Myocyte (in vitro differentiated cells): Measurements from ENCODE around the gene DENND2A. TPM values are rescaled to one million over a fixed set of nuclear protein-coding genes. Genes with fewer than 3 reads are reported as not detected.
"Not testable (repeated sequence)": the region's sequence is repeated elsewhere in the genome, so short reads cannot be mapped to it uniquely, and the experiment has no call there.

Source experiments
- DNase-seq: peaks from one replicate; pipeline ENCODE4 v3.0.0-alpha.2; 2012; ENCODE audit warnings: low read depth
- total RNA-seq: library from RNA; depleted of rRNA; stranded (reverse); fragments of >200 nt; gene quantifications from 2 replicates; pipeline ENCODE4 v1.2.3, GENCODE V29; 2014

Gene DENND2A
- total RNA-seq, 1 donor from 2014 or later = 0.05 TPM

- DNase-seq = no peak
Measured at GRCh38 chr7:140621401-140622021, 19.1 kb downstream of the DENND2A start.

- not testable (repeated sequence) for DNase-seq
Measured at GRCh38 chr7:140619915-140620510, 20.6 kb downstream of the DENND2A start.

DNA sequence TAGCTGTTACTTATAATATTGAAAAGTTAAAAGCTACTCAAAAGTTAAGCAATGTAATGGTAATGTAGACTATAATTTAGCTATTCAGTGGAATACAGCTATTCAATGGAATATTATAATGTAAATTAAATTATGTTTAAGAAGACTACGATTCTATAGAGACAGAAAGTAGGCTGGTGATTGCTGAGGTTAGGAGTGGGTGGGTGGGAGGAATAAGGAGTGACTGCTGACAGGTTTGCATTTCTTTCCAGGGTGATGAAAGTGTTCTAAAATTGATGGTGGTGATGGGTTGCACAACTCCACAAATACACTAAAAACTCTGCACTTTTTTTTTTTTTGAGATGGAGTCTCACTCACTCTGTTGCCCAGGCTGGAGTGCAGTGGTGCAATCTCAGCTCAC lies 21.4 kb downstream of the DENND2A start:
- no peak for DNase-seq

DNA sequence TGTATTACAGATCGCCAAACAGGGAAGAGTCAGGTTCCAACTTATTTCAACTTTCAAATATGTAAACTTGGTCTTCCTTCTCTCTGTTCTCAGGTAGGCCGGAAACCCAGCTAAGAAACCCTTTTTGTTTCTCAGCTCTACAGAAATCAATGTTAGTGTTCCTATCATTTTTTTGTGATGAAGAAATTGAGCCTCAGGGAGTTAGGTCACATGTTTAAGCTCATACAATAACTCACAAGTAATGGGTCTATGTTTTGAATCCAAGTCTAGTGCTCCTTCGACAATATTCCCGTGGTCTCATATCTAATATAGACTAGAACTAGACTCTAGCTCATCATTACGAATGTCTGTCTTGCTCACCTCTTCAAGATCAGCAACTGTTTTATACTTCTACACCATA lies 22.3 kb downstream of the DENND2A start:
- no peak for DNase-seq

DNA sequence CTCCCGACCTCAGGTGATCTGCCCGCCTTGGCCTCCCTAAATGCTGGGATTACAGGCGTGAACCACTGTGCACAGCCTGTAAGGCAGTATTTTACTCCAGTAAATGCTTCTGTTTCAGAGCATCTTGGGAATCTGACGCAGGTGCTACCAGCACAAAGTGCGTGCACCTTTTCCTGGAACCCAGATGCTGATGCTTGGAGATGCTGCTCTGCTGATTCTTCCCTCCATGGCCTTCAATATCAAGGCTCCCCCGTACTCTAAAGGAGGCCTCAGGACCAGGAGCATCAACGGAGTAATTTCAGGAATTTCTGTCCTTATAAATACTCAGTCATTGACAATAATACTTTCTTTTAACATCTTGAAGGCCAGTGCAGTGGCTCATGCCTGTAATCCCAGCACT lies 23.5 kb downstream of the DENND2A start:
- DNase-seq = no peak

- no peak for DNase-seq
Measured at GRCh38 chr7:140616328-140616727, 24.3 kb downstream of the DENND2A start.

DNA sequence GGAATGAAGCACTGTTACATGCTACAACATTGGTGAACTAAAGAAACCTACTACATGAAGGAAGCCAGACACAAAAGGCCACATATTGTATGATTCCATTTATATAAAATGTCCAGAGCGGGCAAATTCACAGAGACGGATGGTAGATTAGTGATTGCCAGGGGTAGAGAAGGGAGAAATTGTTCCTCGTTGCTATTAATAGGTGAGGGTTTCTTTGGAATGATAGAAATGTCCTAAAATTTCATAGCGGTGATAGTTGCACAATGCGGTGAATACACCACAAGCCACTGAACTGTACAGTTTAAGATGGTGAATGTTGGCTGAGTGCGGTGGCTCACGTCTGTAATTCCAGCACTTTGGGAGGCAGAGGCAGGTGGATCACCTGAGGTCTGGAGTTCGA lies 29.0 kb downstream of the DENND2A start:
- peak; percentile 59 for DNase-seq

GRCh38 chr7:140610204-140611165 lies 30.1 kb downstream of the DENND2A start:
- DNase-seq = no peak

DNA sequence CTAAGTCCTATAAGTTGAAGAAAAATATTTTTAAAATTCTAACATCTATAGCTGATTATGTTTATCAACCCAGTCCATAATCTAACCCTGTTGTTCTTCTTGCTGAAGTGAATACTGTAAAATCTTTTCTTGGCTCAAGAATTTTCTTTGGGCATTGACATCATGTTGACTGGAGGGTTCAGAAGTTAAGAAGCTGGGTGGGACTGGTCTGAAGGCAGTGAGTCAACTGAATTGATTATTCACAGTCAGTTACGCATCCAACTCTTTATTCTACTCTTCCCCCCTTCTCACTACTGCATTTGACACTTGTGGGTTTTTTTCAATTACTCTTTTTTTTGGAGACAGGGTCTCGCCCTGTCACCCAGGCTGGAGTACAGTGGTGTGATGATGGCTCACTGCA lies 31.0 kb downstream of the DENND2A start:
- DNase-seq = no peak

DNA sequence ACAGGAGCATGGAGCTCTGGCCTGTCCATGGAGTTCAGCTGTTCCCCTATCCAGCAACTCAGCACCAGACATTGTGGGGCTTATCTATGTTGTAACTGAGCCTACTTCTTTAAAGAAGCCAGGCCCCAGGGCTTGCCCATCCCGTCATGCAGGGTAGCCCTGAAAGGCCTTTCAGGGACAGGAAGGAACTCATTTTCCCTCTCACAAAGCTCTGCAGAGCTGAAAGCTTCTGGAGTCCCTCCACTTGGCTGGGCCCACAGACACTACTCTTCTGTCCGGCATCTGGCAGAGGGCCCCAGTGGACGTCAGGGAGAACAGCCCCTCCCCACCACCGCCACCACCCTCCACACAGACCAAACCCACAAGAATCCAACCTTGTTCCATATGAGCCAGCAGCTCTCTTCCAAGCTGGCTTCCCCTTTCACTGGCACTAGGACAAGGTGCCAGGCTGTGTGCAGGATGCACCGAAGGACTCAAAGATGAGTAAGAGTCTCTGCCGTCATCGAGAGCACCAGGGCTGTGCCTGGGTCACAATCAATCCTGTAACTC lies 33.1 kb downstream of the DENND2A start:
- peak; percentile 61 for DNase-seq

GRCh38 chr7:140605337-140605736 lies 35.3 kb downstream of the DENND2A start:
- DNase-seq = no peak

- no peak for DNase-seq
Measured at GRCh38 chr7:140604760-140605159, 35.9 kb downstream of the DENND2A start.

- no peak for DNase-seq
Measured at GRCh38 chr7:140604076-140604475, 36.5 kb downstream of the DENND2A start.

DNA sequence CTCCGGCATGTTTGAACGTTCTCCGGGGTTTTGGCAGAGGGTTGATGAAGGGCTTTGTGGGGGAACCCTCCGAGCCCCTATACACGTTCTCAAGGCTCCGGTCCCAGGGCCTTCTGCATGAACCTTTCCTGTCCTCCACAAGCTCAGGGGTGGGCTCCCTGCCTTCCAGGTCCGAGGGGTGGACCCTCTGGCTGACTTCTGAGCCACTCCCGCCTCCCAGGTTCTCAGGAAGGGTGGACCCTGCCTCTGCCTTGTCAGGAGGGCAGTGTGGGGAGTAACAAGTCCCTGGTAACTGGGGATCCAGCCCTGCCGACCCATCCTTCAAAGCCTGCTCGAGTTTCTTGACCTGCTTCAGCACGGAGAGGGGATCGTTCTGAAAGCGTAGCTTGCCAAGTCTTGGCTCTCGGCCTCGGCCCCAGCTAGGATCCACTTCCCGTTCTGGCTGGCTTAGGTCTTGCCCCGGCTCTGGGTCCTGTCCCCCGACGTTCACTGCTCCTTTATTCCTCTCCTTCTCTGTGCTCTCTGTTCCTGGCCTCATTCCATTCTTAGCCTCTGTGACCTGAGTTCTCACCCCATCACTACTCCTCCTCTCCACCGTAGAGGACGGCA lies 38.9 kb downstream of the DENND2A start:
- no peak for DNase-seq

GRCh38 chr7:140600341-140600740 lies 40.3 kb downstream of the DENND2A start:
- DNase-seq = no peak

GRCh38 chr7:140597428-140597949 lies 43.1 kb downstream of the DENND2A start:
- DNase-seq = no peak

- DNase-seq = peak; percentile 32
Measured at GRCh38 chr7:140596519-140597427, 43.8 kb downstream of the DENND2A start.

- DNase-seq = no peak
Measured at GRCh38 chr7:140595468-140596092, 45.0 kb downstream of the DENND2A start.

DNA sequence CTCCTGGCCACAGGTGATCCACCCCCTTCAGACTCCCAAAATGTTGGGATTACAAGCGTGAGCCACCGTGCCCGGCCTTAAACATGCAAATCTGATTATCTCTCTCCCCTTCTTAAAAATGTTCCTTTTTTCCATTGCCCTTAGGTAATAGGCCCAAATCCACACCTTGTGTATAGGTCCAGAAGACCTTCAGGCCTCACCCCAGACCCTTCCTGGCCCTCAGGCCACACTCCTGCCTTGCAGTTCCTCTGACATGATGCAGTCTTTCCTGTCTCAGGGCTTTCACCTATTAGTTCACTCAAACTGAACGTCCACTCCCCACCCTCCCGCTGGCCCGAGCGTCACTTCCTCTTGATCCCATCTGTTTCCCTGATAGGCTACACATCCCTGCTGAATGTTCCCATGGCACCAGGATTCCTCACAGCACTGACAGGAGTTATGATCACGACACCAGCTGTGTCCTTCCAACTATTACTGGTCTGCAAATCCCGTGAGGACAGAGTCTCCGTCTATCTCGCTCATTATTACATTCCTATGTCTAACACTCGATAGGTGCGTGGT lies 46.4 kb downstream of the DENND2A start:
- no peak for DNase-seq
